ENCODE data around the gene PDLIM3.
"Not testable (repeated sequence)": the region's sequence is repeated elsewhere in the genome, so short reads cannot be mapped to it uniquely, and the experiment has no call there.

The PDLIM3 gene
- long read RNA-seq, donor 1, partial matches to known transcripts, result 0 of 1 reads
- long read RNA-seq, donor 1, other reads (novel, unspliced or antisense), result 0 of 1 reads
- long read RNA-seq, donor 2, partial matches to known transcripts, result 0 of 2 reads
- long read RNA-seq, donor 2, other reads (novel, unspliced or antisense), result 0 of 2 reads
- long read RNA-seq, donor 3, result 0 reads
- long read RNA-seq, donor 4, result 0 reads
- long read RNA-seq, donor 5, partial matches to known transcripts, result 0 of 2 reads
- long read RNA-seq, donor 5, other reads (novel, unspliced or antisense), result 0 of 2 reads
- long read RNA-seq, donor 6, partial matches to known transcripts, result 0 of 2 reads
- long read RNA-seq, donor 6, other reads (novel, unspliced or antisense), result 0 of 2 reads
- long read RNA-seq, donor 7, partial matches to known transcripts, result 0 of 1 reads
- long read RNA-seq, donor 7, other reads (novel, unspliced or antisense), result 0 of 1 reads
- long read RNA-seq, donor 8, partial matches to known transcripts, result 0 of 1 reads
- long read RNA-seq, donor 8, other reads (novel, unspliced or antisense), result 0 of 1 reads

GRCh38 chr4:185534866-185535611 lies at the start of gene PDLIM3:
PDLIM3 (minus strand) TSS chr4:185535507; CDS start chr4:185535434, 73 bp downstream.
- peak; percentile 87 for DNase-seq

- no peak for DNase-seq
These were observed 48.5 kb upstream of the PDLIM3 start for GRCh38 chr4:185583813-185584212.

GRCh38 chr4:185582651-185583400 lies 47.5 kb upstream of the PDLIM3 start:
- no peak for DNase-seq

DNA sequence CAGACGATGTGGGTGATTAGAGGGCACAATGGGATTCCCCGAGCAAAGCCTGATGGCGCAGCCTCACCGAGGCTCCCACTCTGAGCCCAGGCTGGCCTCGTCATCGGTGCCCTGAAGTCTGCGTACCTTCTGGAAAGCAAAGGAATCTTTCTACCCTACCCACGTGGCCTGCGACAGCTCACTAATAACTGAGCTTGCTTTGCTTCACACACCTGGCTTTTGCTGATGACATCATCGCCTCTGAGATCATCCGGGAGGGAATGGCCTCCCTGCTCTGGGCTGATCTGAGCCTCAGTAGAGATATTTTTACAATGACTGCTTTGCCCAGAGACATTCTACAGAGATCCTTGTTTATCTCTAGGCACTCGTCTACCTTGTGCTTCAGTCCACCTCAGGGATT lies 45.4 kb upstream of the PDLIM3 start:
- no peak for DNase-seq

DNA sequence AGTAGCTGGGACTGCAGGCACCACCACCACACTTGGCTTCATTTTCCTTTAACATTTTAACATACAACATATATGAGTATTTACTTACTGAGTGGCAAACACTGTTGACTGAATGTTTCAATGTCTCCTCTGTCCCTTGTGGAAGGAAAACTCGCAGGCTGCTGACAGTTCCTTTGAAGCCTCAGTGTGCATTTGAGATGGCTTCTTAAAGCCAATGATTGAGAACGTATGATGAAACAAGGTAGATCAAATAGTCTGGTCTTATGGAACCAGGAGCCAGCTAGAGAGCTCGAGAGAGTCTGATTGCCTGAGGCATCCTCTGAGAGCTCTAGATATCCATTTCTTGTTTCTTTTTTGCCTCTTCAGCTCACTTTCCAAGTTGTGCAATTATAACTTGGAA lies 43.0 kb upstream of the PDLIM3 start:
- DNase-seq, result no peak

DNA sequence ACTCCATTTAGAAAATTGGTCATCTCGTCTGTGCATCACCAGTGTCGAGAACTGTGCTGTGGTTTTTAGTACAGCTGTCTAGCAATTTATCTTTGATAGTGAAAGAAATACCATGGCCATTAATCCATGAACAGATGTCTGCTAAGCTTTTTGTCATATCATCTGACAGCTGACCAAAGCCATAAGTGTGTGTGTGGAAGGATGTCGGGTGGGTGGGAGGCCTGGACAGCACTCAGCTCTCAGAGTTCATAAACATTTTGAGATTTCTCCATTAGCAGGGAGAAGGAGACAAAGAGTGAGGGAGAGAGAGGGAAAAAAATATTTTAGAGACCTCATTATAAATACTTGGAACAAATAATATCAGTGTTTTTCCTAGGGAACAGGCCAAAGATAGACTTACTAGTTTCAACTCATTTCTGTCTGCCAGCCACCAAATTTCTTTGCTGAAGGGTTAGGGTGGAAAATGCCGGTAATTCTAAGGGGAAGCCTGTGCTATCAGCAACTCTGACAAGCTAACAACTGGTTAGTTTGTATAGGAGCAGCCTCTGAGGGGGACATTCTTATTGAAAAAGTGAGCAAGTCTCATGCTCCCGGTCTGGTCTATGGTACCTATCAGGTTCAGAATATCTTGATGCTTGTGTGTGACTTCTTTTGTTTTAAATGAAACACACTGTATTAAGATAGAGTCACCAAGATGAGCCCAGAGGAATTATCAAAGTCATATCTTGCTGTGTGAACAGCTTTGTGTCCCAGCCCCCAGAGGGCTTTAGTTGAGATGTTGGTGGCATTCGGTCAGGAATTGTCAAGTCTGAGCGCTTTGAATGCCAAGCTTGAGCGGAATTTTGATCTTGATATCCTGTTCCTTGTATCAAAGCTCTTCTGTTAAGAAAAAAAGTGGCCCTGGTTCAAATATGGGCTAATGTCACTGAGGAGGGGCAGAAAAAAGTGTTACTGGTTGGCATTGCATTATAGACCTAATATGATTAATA lies 41.9 kb upstream of the PDLIM3 start:
- no peak for DNase-seq

- no peak for DNase-seq
These were observed 41.1 kb upstream of the PDLIM3 start for GRCh38 chr4:185576314-185576961.

DNA sequence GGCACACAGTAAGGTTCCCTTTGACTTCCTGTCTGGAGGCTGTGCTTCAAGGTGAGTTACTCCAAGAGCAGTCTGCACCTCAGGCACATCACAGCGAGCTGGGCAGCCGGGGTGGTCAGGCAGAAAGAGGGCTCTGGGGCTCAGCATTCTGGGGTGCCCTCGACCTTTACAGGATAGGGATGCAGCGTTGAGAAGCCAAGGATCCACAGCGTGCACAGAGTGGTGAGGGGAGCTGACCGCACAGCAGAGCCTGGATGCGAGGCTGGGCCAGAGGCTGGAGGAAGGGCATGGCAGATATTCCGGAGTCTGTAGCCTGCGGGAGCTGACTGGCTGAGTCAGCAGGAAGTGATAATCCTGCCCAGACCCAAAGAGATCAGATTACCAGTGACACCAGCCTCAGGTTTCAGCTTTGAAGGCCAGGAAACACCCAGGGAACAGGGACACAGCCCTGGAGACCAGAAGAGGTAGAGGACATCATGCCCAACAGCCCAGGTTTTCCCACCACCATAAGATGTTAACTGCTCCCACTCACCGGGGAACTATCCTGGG lies 38.4 kb upstream of the PDLIM3 start:
- no peak for DNase-seq

DNA sequence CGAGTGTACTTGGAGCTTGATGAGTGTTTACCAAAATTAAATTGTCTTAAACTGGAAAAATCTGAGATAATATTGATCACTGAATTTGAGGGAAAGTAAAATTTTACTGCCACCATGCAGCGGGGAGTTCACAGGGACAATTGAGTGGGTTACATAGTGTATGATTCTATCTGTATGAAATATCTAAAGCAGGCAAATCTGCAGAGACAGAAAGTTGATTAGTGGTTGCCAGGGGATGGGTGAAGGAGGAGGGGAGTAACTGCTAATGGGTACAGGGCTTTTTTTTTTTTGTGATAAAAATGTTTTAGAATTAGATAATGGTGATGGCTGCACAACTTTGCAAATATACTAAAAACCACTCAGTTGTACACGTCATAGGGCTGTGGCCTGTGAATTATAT lies 35.4 kb upstream of the PDLIM3 start:
- DNase-seq, result no peak

GRCh38 chr4:185567381-185568376 lies 32.4 kb upstream of the PDLIM3 start:
- DNase-seq, result no peak

GRCh38 chr4:185566972-185567371 lies 31.7 kb upstream of the PDLIM3 start:
- DNase-seq, result no peak

DNA sequence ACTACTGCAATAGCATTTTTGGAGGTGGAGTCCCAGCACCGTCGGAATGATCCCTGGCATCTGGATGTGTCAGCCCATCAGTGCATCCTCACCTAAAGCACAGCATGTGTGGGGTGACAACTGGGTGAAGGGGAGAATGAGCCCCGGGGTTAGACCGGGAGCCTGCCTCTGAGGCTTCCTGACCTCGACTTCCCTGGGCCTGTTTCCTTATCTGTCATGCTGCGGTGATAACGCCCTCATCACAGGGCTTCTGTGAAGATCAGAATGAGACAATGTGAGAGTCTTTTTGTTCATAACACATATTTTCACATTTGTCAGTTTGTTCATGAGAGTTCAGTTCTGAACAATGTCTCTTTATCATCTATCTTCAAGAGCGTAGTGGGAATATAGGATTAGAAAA lies 31.1 kb upstream of the PDLIM3 start:
- no peak for DNase-seq

DNA sequence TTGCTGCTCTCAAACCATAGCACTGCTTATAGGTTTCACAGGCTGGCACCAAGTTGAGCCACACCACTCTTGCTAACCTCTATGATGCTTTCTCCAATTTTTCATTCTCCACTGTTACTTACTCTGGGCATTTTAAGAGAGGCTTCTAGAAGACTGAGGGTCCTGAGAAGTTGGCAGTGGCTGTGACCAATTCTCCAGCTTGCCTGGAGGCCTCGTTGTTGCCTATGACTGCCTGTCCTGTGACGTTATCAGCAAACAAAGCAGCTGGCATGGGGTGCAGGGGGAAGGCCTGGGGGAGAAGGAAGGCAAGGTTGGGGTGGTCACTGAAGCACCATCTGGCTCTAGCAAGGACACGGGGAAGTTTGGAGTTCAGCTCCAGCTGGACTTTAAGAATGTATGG lies 30.4 kb upstream of the PDLIM3 start:
- DNase-seq, result no peak

- no peak for DNase-seq
These were observed 29.0 kb upstream of the PDLIM3 start for GRCh38 chr4:185564349-185564748.

- DNase-seq, result no peak
These were observed 27.2 kb upstream of the PDLIM3 start for GRCh38 chr4:185562531-185562930.

GRCh38 chr4:185560316-185560715 lies 25.0 kb upstream of the PDLIM3 start:
- no peak for DNase-seq

GRCh38 chr4:185559915-185560281 lies 24.6 kb upstream of the PDLIM3 start:
- DNase-seq, result no peak

DNA sequence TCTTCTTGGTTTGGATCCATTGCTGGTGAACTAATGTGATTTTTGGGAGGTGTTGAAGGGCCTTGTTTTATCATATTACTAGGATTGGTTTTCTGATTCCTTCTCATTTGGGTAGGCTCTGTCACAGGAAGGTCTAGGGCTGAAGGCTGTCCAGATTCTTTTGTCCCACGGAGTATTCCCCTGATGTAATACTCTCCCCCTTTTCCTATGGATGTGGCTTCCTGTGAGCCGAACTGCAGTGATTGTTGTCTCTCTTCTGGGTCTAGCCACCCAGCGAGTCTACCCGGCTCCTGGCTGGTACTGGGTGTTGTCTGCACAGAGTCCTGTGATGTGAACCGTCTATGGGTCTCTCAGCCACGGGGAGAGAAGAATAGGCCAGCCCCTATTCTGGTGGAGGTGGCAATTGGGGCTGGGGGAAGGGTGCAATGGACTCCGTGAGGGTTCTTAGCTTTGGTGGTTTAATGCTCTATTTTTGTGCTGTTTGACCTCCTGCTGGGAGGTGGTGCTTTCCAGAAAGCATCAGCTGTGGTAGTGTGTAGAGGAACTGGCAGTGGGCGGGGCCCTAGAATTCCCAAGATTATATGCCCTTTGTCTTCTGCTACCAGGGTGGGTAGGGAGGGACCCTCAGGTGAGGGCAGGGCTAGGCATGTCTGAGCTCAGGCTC lies 24.1 kb upstream of the PDLIM3 start:
- not testable (repeated sequence) for DNase-seq

All from right kidney (tissue), 9 donors.